CD4-positive, alpha-beta T cell treated with Interleukin-17A for 1 hour (primary cell): ENCODE measurements around the gene FBXL16.
A peak's percentile ranks its signal among the peaks of the same experiment; 100 is the strongest.

Experiments
- DNase-seq: peaks from one replicate; pipeline ENCODE4 v3.0.0-alpha.2; 2020

The FBXL16 gene

GRCh38 chr16:721765-722540, 16.4 kb upstream of the FBXL16 start:
- peak; percentile 45 for DNase-seq

- DNase-seq, result peak; percentile 82
Observed at GRCh38 chr16:720990-721764, 15.6 kb upstream of the FBXL16 start, which contains the start of gene ANTKMT. Gene ANTKMT, plus strand, starts transcription at chr16:721146. Its CDS starts 129 bp downstream, at chr16:721275.

GRCh38 chr16:720447-720989, 14.9 kb upstream of the FBXL16 start:
- DNase-seq, result peak; percentile 43

GRCh38 chr16:719815-720446, 14.3 kb upstream of the FBXL16 start:
- DNase-seq, result no peak

- DNase-seq, result no peak
Observed at GRCh38 chr16:718922-719321, 13.3 kb upstream of the FBXL16 start.

GRCh38 chr16:718389-718788, 12.8 kb upstream of the FBXL16 start:
- DNase-seq, result no peak

- no peak for DNase-seq
Observed at GRCh38 chr16:717450-718245, 12.0 kb upstream of the FBXL16 start.

- no peak for DNase-seq
Observed at GRCh38 chr16:716768-717325, 11.2 kb upstream of the FBXL16 start.

GRCh38 chr16:716200-716568, 10.6 kb upstream of the FBXL16 start:
- DNase-seq, result no peak

GRCh38 chr16:715477-716199, 10.0 kb upstream of the FBXL16 start:
- DNase-seq, result no peak

- DNase-seq, result peak; percentile 87
Observed at GRCh38 chr16:714558-715476, 9.2 kb upstream of the FBXL16 start, which contains the start of gene METRN. Gene METRN, plus strand, starts transcription at chr16:715118. Its CDS starts 172 bp downstream, at chr16:715290.

- DNase-seq, result no peak
Observed at GRCh38 chr16:714079-714478, 8.5 kb upstream of the FBXL16 start.

GRCh38 chr16:712740-713250, 7.2 kb upstream of the FBXL16 start:
- DNase-seq, result peak; percentile 64

- DNase-seq, result peak; percentile 79
Observed at GRCh38 chr16:711548-712320, 6.1 kb upstream of the FBXL16 start.

- no peak for DNase-seq
Observed at GRCh38 chr16:711084-711483, 5.5 kb upstream of the FBXL16 start.

GRCh38 chr16:710500-711075, 5.0 kb upstream of the FBXL16 start:
- no peak for DNase-seq

- no peak for DNase-seq
Observed at GRCh38 chr16:709566-710499, 4.2 kb upstream of the FBXL16 start.

GRCh38 chr16:708959-709358, 3.4 kb upstream of the FBXL16 start:
- DNase-seq, result no peak
